Activated CD8-positive, alpha-beta memory T cell treated with anti-CD3 and anti-CD28 coated beads, Interleukin-2, amount 50 U/mL, for 4 hours (primary cell): ENCODE measurements around the gene RPL10A.
"Not testable (repeated sequence)": the region's sequence is repeated elsewhere in the genome, so short reads cannot be mapped to it uniquely, and the experiment has no call there.

Experiments
- DNase-seq: peaks from one replicate; pipeline ENCODE4 v3.0.0-alpha.2; 2020

Gene RPL10A

GRCh38 chr6:35515939-35516338 is 47.7 kb downstream of the RPL10A start:
- not testable (repeated sequence) for DNase-seq

GRCh38 chr6:35516712-35517111 is 48.5 kb downstream of the RPL10A start:
- DNase-seq, result no peak

- DNase-seq, result not testable (repeated sequence)
These were observed 49.8 kb downstream of the RPL10A start for GRCh38 chr6:35517978-35518377.

GRCh38 chr6:35518566-35519312 is 50.5 kb downstream of the RPL10A start:
- DNase-seq, result no peak

- DNase-seq, result no peak
These were observed 51.3 kb downstream of the RPL10A start for GRCh38 chr6:35519313-35520015.
